Measurements from ENCODE around the gene GFPT2. TPM values are rescaled to one million over a fixed set of nuclear protein-coding genes. Genes with fewer than 3 reads are reported as not detected.

The GFPT2 gene
- total RNA-seq, 4 donors from 2014 or later, result 5.5 to 15.6 (median 6.4) TPM; not detected in 1

GRCh38 chr5:180282281-180282680, 70.9 kb downstream of the GFPT2 start:
- Histone ChIP-seq H3K9me3 (peaks cover 0 to 8% (median 1%) of the 10 kb centered on the region in 3 donors), H3K4me3 (no peak overlapping the region), H3K27ac (no peak overlapping the region), H3K4me1 (peaks cover 0 to under 1% (median 0%) of the 10 kb centered on the region in 3 donors), H3K27me3 (no peaks in the 10 kb centered on the region), H3K36me3 (peaks cover 0 to 72% (median 0%) of the 10 kb centered on the region in 3 donors)
- no peak for TF ChIP-seq CTCF (IDR thresholded peaks at IDR 0.05)
- TF ChIP-seq POLR2A (IDR thresholded peaks at IDR 0.05), result no peak
- DNase-seq, result no peak
- 90 to 96% methylated on average over 9 of the region's 9 CpGs for WGBS, 2 donors
- intact Hi-C loops (cut with DNase I), result no loop called here

GRCh38 chr5:180281706-180282105, 71.4 kb downstream of the GFPT2 start:
- Histone ChIP-seq H3K9me3 (peaks cover 0 to 14% (median 6%) of the 10 kb centered on the region in 3 donors), H3K4me3 (no peak overlapping the region), H3K36me3 (peaks cover 0 to 77% (median 3%) of the 10 kb centered on the region in 3 donors), H3K27ac (no peak overlapping the region), H3K4me1 (no peaks in the 10 kb centered on the region), H3K27me3 (no peaks in the 10 kb centered on the region)
- WGBS, 2 donors, result 89 to 97% methylated on average over 3 to 6 of the region's 10 CpGs
- DNase-seq, result no peak
- intact Hi-C loops (cut with DNase I), result no loop called here
- TF ChIP-seq POLR2A (IDR thresholded peaks at IDR 0.05) (no peak), CTCF (IDR thresholded peaks at IDR 0.05) (no peak)

GRCh38 chr5:180274695-180275094, 78.4 kb downstream of the GFPT2 start:
- peaks cover 0 to 56% (median 23%) of the 10 kb centered on the region in 3 donors for H3K9me3 ChIP-seq
- WGBS, 2 donors, result 92 to 100% methylated on average over 1 of the region's 1 CpG

GRCh38 chr5:180271221-180271620, 81.9 kb downstream of the GFPT2 start:
- WGBS, 2 donors, result 68 to 70% methylated on average over 7 of the region's 7 CpGs
- H3K27me3 ChIP-seq, result no peaks in the 10 kb centered on the region
- no peak overlapping the region for H3K27ac ChIP-seq
- intact Hi-C loops (cut with DNase I), result no loop called here
- TF ChIP-seq POLR2A (IDR thresholded peaks at IDR 0.05), result no peak
- TF ChIP-seq CTCF (IDR thresholded peaks at IDR 0.05), result no peak
- no peaks in the 10 kb centered on the region for H3K4me1 ChIP-seq
- no peak overlapping the region for H3K4me3 ChIP-seq
- H3K36me3 ChIP-seq, result peaks cover 6 to 85% (median 9%) of the 10 kb centered on the region in 3 donors
- peaks cover 0 to 66% (median 38%) of the 10 kb centered on the region in 3 donors for H3K9me3 ChIP-seq
- no peak for DNase-seq

More at GRCh38 chr5:180274695-180275094, 78.4 kb downstream of the GFPT2 start:
- Histone ChIP-seq H3K4me1 (no peaks in the 10 kb centered on the region), H3K36me3 (peaks cover 0 to 85% (median 3%) of the 10 kb centered on the region in 3 donors), H3K4me3 (no peak overlapping the region), H3K27ac (no peak overlapping the region), H3K27me3 (no peaks in the 10 kb centered on the region)
- DNase-seq, result no peak
- TF ChIP-seq POLR2A (IDR thresholded peaks at IDR 0.05), result no peak
- no peak for TF ChIP-seq CTCF (IDR thresholded peaks at IDR 0.05)
- intact Hi-C loops (cut with DNase I), result no loop called here

GRCh38 chr5:180259260-180259611, 93.9 kb downstream of the GFPT2 start:
- H3K36me3 ChIP-seq, result peaks cover 4 to 100% (median 21%) of the 10 kb centered on the region in 3 donors
- no peak overlapping the region for H3K4me3 ChIP-seq
- intact Hi-C loops (cut with DNase I), result no loop called here
- H3K9me3 ChIP-seq, result peaks cover 6 to 100% (median 94%) of the 10 kb centered on the region in 3 donors
- H3K27me3 ChIP-seq, result no peaks in the 10 kb centered on the region
- H3K4me1 ChIP-seq, result no peaks in the 10 kb centered on the region
- no peak overlapping the region for H3K27ac ChIP-seq
- DNase-seq, result no peak
- no peak for TF ChIP-seq POLR2A (IDR thresholded peaks at IDR 0.05)
- no peak for TF ChIP-seq CTCF (IDR thresholded peaks at IDR 0.05)
- WGBS, 2 donors, result 53 to 64% methylated on average over 3 of the region's 3 CpGs

Data from esophagus squamous epithelium (tissue), 5 donors.